GM11168 (cell line): ENCODE measurements around the gene TTBK2.
"Not testable (repeated sequence)": the region's sequence is repeated elsewhere in the genome, so short reads cannot be mapped to it uniquely, and the experiment has no call there.

Experiments
- in situ Hi-C: fragments of 300-500 bp; cut with MboI; formaldehyde crosslinking; loops from one replicate; pipeline ENCODE4 v1.12.0; 2022; ENCODE audit warnings: low sequenced_read_pairs; ENCODE audit not compliant: unreplicated experiment

Gene TTBK2

DNA sequence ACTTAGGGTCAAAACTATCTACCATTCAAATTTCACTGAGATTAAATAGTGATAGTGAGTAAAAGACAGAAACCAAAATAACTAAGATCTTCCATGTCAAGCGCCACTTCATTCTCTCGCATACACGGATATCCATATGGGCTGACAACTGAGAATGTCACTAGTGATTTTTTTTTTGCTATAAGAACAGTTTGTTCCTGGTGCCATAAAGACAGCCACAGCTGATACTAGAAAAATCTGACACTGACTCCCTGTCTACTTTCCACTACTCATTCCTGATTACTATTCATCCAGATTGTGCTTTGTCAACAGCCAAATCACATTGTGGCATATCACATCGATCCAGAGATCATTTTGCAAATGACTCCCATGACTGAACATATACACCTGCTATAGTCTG, 137.9 kb downstream of the TTBK2 start:
- in situ Hi-C loops = no loop called here

DNA sequence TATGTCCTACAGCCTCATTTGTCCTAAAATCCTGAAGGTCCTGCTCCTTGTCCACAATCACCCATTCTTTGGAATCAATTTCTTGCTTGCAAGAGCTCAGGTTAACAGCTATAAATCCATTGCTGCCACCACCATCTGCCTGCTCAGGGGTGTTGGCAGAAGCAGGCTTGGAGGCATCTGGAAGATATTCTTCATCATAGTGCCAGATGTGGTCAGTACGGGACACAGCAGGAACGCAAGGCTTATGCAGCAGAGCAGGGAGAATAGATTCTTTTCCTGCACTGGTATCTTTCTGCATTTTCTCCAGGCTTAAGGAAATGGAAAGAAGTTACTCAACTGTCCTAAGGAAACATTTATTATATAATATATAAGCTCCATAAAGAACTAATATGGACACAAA, 145.2 kb downstream of the TTBK2 start:
- in situ Hi-C loops = no loop called here

DNA sequence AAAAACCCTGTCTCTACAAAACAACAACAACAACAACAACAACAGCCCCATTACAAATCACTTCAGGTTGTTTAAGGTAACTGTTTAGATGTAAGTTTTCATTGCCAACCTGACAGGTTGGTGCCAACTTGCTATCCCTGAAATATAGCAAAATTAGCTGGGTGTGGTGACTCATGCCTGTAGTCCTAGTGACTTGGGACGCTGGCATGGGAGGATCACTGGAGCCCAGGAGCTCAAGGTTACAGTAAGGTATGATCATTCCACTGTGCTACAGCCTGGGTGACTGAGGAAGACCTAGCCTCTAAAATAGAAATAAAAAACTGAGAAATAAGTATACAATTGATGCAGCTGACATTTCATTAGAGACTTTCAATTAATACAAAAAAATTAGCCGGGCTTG, 147.7 kb downstream of the TTBK2 start:
- in situ Hi-C loops = no loop called here

DNA sequence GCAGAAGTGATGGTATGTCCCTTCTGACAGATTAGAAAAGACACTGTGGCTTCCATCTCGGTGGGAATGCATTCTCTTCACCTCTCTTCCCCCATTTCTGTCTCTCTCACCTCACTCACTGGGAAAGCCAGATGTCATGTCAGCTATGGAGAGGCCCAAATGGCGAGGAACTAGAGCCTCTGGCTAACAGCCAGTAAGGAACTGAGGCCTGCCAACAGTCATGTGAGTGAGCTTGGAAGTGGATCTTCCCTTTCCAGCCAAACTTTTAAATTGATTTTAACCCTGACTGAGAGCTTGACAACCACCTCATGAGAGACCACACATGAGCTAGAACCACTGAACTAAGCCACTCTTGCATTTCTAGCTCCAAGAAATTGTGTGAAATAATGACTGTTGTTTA, 148.4 kb downstream of the TTBK2 start:
- in situ Hi-C loops = no loop called here

DNA sequence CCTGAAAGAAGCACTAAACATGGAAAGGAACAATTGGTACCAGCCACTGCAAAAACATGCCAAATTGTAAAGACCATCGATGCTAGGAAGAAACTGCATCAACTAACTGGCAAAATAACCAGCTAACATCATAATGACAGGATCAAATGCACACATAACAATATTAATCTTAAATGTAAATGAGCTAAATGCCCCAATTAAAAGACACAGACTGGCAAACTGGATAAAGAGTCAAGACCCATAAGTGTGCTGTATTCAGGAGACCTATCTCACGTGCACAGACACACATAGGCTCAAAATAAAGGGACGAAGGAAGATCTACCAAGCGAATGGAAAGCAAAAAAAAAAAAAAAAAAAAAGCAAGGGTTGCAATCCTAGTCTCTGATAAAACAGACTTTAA, 154.5 kb downstream of the TTBK2 start:
- in situ Hi-C loops = not testable (repeated sequence)

DNA sequence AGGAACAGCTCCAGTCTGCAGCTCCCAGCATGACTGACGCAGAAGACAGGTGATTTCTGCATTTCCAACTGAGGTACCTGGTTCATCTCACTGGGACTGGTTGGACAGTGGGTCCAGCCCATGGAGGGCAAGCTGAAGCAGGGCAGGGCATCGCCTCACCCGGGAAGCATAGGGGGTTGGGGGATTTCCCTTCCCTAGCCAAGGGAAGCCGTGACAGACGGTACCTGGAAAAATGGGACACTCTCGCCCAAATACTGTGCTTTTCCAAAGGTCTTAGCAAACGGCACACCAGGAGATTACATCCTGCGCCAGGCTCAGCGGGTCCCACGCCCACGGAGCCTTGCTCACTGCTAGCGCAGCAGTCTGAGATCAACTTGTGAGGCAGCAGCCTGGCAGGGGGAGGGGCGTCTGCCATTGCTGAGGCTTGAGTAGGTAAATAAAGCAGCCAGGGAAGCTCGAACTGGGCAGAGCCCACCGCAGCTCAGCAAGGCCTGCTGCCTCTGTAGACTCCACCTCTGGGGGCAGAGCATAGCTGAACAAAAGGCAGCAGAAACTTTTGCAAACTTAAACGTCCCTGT, 156.3 kb downstream of the TTBK2 start:
- in situ Hi-C loops = not testable (repeated sequence)

DNA sequence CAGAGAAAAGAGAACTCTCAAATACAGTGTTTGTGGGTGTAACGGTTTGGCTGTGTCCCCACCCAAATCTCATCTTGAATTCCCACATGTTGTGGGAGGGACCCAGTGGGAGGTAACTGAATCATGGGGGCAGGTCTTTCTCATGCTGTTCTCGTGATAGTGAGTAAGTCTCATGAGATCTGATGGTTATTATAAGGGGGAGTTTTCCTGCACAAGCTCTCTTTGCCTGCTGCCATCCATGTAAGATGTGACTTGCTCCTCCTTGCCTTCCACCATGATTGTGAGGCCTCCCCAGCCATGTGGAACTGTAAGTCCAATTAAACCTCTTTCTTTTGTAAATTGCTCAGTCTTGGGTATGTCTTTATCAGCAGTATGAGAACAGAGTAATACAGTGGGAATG, 158.8 kb downstream of the TTBK2 start:
- in situ Hi-C loops = not testable (repeated sequence)

DNA sequence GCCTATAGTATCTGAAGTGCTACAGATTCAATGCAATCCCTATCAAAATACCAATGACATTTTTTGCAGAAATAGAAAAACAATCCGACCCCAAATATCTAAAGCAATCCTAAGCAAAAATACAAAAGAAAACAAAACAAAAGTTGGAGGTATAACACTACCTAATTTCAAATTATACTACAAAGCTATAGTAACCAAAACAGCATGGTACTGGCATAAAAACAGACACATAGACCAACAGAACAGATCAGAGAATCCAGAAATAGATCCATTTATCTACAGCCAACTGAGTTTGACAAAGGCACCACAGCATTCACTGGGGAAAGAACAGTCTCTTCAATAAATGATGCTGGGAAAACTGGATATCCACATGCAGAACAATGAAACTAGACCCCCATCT, 159.8 kb downstream of the TTBK2 start:
- in situ Hi-C loops = no loop called here

DNA sequence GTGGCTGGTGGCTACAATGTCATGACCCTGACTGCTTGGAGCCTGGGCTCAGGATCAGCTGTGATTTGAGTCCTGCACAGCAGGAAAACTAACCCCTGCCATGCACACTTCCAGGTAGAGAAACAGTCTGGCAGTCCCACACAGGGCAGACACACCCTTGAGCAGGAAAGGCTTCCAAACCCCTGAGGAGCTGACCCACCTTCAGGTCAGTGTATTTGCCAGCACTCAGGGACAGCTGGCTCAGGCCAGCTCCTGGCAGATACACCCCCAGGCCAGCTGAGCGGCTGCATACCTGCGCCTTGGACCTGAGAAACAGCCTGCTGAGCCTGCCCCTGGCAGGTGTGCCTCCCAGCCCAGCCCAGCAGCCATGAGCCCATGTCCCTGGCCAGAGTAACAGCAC, 161.5 kb downstream of the TTBK2 start:
- in situ Hi-C loops = no loop called here

DNA sequence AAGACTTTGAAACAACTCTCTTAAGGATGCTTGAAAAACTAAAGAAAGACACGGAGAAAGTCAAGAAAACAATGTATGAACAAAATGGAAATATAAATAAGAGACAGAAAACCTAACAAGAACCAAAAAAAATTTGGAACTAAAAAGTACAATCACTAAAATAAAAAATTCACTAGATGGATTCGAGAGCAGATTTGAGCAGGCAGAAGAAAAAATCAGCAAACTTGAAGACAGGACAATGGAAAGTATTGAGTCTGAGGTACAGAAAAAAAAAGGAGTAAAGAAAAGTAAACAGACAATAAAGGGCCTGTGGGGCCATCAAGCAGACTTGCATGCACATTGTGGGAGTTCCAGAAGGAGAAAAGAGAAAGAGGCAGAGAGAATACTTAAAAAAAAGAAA, 170.3 kb downstream of the TTBK2 start:
- in situ Hi-C loops = no loop called here

DNA sequence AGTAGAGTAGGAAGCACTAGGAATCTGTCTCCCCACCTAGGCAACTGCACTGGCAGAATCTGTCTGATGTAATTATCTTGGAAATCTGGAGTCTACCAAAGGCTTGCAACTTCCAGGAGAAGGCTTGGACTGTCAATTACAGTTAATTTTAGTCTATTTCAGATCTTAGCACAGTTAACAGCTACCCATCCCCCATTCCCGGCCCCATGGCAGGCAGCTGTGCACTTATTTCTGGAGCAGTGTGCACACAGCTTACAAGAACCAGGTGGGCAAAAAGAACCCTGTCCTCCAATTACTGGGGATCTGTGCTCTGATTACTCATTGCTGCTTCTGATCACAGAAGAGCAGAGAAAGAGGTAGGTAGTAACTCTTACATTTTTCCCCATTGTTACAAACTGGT, 171.3 kb downstream of the TTBK2 start:
- in situ Hi-C loops = no loop called here

DNA sequence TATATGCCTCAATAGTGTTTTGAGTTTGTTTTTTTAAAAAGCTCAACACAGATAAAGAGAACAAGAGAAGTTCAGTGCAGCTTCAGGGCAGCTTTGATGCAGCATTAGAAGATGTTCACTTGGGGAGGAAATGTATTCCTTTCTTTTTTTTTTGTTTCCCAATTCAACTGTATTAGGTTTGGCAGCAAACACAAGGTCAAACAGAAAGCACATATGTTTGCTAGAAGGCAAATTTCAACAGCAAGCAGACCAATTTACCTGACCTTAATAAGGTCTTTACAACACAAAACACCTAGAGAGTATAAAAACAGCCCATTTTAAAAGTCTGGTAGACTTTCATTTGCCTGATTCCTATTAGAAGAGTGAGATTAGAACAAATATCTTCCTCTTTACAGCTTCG, 176.4 kb downstream of the TTBK2 start:
- in situ Hi-C loops = no loop called here

DNA sequence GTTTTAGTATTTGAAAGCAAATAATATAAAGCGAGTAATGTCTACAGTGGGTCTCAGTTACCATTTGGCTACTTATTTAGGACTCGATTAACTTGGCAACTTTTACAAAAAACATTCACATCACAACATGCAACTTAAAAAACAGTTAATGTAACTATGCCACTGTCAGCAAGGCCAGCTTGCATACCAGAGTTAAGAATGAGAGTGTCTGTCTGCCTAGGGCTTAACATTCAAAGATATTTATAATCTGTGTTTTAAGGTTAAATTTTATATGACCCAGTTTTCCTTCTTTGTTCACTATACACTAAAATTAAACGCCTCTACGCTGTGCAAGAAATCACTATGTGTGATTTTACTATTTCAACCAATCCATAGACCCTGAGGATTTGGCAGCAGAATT, 178.4 kb downstream of the TTBK2 start:
- in situ Hi-C loops = no loop called here

DNA sequence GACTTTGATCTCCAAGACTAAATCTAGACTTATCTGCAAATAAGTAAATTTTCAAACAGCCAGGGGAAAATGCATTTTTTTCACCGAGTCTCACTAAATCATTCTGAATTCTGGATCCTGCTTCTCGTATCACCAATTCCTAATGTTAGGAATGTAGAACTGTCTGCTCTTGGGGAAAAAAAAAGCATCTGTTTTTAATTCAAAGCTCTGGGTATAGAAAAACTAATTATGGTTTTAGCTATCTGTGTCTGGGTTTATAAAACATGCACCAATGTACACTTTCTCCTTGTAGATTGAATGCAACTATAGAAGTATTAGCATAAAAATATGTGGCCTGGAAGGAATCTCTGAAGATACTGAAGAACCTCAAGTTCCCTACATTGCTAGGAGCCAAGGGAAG, 178.9 kb downstream of the TTBK2 start:
- in situ Hi-C loops = no loop called here

DNA sequence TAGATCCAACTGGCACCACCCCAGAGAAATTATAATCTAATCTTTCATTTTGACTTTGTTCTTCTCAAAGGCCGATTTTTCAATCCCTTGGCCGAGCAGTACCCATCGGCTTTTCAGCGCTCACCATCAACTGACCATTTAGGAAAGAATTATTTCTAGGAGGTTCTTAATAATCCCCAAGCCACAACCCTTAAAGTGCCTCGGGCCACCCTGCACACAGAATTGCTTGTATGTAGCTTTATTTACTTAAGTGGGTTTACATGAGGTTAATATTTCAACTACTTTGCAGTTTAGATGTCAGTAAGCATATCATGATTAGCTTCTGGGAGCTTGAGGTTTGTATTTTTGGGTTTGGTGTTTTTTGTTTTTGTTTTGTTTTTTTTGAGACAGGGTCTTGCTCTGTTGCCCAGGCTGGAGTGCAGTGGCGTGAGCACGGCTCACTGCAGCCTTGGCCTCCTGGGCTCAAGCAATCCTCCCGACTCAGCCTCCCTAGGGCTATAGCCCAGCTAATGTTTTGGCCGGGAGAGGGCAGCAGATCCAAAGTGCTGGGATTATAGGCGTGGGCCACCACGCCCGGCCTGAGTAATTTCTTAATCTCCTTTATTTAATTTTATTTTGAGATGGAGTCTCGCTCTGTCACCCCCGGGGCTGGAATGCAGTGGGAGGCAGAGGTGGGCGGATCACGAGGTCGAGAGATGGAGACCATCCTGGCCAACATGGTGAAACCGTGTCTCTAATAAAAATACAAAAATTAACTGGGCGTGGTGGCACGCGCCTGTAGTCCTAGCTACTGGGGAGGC, 182.8 kb downstream of the TTBK2 start:
- in situ Hi-C loops = no loop called here

DNA sequence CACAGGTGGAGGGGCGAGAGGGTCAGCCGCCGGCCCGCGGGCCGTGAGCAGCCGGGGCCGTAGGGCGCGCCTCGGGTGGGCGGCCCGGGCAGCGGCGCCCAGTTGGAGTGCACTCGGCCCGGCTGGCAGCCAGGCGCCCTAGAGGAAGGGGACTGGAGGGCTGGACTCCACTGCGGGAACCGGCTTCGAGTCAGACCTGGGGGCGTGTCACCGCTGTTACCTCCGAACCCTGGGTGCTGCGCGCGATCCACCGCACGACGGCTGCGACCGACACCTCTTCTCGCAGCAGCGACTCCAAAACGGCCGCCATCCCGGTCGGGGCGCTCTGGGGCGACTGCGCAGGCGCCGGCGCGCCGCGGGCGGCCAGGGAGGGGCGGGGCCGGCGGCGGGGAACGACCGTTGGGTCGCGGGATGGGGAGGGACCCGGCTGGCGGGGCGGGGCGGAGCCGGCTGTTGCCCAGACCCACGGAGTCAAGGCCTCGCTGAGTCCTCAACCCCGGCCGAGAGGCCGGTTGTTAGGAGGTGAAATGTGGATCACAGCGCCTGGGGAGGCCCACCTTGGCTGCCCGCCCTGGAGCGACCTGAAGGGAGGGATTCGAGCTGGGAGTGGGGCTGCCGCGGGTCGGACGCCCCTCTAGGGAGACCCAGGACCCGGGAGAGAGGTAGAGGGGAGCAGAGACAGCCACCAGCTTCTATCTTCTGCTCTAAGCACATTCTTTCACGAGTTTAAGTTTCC, 183.6 kb downstream of the TTBK2 start, which contains the start of gene CDAN1:
TSS of gene CDAN1 (minus strand) at position 336 of the 736 bp plus-strand sequence. CDS start at position 310, 26 bp downstream.
- in situ Hi-C loops = no loop called here

DNA sequence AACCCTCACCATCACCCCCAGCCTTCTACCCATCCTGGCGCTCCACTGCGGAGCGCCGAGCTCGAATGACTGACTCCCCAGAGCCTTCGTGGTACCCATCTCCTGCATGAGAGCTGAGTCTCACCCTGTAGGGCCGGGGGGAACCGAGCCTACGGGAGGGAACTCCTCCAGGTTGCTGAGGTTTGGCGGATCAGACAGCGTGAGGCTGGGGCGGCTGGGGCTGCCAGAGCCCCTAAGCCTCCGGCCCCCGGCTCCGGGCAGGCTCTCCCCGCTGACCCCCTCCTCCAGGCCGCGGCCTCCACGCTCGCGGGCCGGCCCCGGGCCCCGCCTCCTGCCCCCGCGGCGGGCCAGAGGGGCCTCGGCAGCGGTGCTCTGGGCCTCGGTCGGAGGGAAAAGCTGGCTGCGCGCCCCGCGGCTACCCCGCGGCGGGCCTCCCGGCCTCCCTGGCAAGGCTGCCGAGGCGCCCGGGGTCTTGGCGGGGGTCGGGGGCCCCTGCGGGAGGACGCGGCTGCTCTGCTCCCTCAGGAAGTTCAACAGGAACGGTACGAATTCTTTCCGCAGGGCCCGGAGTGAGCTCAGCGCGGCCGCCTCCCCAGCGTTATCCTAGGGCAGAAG, 184.3 kb downstream of the TTBK2 start:
- in situ Hi-C loops = no loop called here

DNA sequence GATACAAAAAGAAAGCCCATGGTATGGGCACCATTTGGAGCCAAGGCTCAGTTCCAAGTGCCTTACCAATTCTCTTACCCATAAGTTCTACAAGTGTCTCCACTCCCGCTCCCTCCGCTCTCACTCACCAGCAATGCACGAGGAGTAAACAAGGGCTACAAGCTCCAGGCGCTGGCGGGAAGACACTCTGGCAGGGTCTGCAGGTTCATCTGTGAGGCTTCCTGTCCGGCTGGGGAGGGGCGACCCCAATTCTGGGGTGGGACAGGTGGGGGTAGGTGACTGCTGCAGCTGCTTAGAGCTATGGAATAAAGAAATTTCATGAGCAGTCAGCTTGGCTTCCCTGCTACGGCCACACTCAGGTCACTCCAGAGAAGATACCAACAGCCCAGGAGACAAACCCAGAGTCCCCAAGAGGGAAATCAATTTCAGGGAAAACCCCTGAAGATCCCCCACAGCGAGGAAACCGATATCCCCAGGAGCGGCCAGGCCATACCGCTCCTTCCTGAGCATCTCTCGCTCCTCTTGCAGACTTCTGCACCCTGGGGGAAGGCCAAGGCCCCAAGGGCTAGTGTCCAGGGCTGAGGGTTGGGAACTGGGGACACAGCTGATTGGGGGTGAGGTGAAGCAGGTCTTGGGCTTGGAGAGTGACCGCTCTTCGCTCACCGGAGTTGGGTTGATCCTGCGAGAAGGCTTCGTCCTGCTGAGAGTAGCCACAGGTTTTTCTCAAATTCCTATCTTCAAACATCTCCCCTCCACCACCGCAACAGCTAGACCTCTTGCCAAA, 185.0 kb downstream of the TTBK2 start:
- in situ Hi-C loops = no loop called here

DNA sequence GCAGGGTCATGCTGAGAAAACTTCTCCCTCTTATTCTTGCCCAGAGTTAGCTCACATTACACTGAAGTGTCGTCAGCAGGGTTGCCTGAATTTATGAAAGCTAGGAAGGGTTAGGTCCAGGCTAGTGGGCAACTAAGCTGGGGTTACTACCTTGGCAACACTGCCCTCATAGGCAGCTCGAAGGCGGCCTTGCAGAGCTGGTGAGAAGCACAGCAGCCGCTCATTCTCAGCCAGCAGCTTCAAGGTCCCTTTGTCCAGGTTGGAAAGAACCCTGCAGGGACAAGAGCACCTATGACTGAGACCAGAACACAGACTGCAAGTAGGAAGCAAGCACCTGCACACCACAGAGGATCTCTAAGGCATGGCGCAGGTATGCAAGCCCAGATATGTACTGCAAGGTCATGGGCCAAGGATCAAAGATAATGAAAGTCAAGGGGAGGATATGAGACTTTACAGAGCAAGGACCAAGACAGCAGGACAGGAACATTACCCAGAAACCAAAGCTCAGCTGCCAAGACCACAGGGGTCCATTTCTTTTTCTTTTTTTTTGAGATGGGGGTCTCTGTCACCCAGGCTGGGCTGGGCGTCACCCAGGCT, 186.4 kb downstream of the TTBK2 start:
- in situ Hi-C loops = no loop called here

DNA sequence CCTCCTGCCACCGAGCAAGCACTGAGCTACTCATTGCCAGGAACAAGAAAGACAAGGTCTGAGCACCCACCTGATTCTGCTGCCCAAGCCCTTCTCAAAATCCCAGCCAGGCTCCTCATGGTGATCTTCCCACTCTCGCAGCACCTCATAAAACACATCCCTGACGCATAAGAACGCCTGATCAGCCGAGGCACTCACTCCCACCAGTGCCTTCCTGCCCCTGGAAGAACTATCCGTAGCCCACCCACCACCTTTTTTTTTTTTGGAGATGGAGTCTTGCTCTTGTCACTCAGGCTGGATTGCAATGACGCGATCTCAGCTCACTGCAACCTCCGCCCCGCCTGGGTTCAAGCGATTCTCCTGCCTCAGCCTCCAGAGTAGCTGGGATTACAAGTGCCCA, 187.6 kb downstream of the TTBK2 start:
- in situ Hi-C loops = no loop called here
